A549 (cell line): ENCODE measurements around the gene CCDC63. TPM values are rescaled to one million over a fixed set of nuclear protein-coding genes. Genes with fewer than 3 reads are reported as not detected.

ENCODE experiments used
- ATAC-seq, 2 experiments: fragments of 200-7000 bp in 1 of 2; fragments of >200 bp in 1 of 2; cut with Nextera tagmentation in 1 of 2; cut with Tn5 transposase in 1 of 2; 3 replicates each; pipeline versions ENCODE4 v1.8.0 to v1.9.1; 2018 to 2020; ENCODE audit warnings: mild to moderate bottlenecking in 1 of 2, moderate library complexity in 1 of 2
- CTCF ChIA-PET: fragments of 300-600 bp; sonication (Branson Sonifier 250); formaldehyde crosslinking; extraction: SDS; loops from one replicate; lab custom pipeline; 2021; ENCODE audit warnings: antibody characterized with exemption, inconsistent platforms; lab: Yijun Ruan, JAX
- POLR2A ChIA-PET: fragments of 350-600 bp; formaldehyde crosslinking; extraction: SDS; loops from one replicate; lab custom pipeline; 2021; ENCODE audit warnings: antibody characterized with exemption, inconsistent platforms; lab: Yijun Ruan, JAX
- DNase-seq, 2 experiments: peaks; one replicate each; pipeline versions ENCODE4 v3.0.0 to v3.0.0-alpha.2; 2011 to 2016; ENCODE audit warnings: low read depth in 1 of 2, low spot score in 1 of 2
- FAIRE-seq: peaks from 2 replicates; lab custom pipeline; 2011; peaks lifted over from hg19 to GRCh38; lab: Jason Lieb, UNC
- H3K27ac ChIP-seq, 2 experiments: fragments of >200 bp; sonication (Bioruptor Twin); formaldehyde crosslinking; 3 replicates each; pipeline ENCODE4 v1.5.1; 2016 to 2017
- H3K4me1 ChIP-seq: fragments of >200 bp; sonication (Bioruptor Twin); formaldehyde crosslinking; 3 replicates; pipeline ENCODE4 v1.6.1; 2016
- H3K4me2 ChIP-seq: fragments of >200 bp; sonication (Bioruptor Twin); formaldehyde crosslinking; 3 replicates; pipeline ENCODE4 v1.6.1; 2016
- H3K4me3 ChIP-seq: fragments of >200 bp; sonication (Bioruptor Twin); formaldehyde crosslinking; 3 replicates; pipeline ENCODE4 v1.5.1; 2016
- H3K9me3 ChIP-seq: fragments of >200 bp; sonication (Bioruptor Twin); formaldehyde crosslinking; 3 replicates; pipeline ENCODE4 v1.6.1; 2016
- BHLHE40 ChIP-seq: IDR thresholded peaks from 2 replicates; pipeline ENCODE4 v1.6.1; 2012; ENCODE audit warnings: low read depth, low read length, inconsistent platforms
- CBX2 ChIP-seq: fragments of 200-600 bp; sonication (generic); IDR thresholded peaks from 2 replicates; pipeline ENCODE4 v1.6.1; 2016; ENCODE audit warnings: low read depth, mild to moderate bottlenecking, borderline replicate concordance
- CHD2 ChIP-seq: fragments of 150-350 bp; IDR thresholded peaks from 2 replicates; pipeline ENCODE4 v1.6.1; 2014; ENCODE audit warnings: low read length; ENCODE audit not compliant: partially characterized antibody
- EHF ChIP-seq: fragments of 250-450 bp; sonication (Bioruptor Pico); IDR thresholded peaks from 2 replicates; pipeline ENCODE4 v1.5.0; 2020; ENCODE audit warnings: mild to moderate bottlenecking
- EHMT2 ChIP-seq: fragments of 200-600 bp; sonication (generic); IDR thresholded peaks from 2 replicates; pipeline ENCODE4 v1.6.1; 2016; ENCODE audit warnings: antibody characterized with exemption, low read depth, mild to moderate bottlenecking, moderate library complexity
- ELK1 ChIP-seq: fragments of 150-350 bp; IDR thresholded peaks from 2 replicates; pipeline ENCODE4 v1.6.1; 2014; ENCODE audit warnings: low read depth, mild to moderate bottlenecking, low read length
- EP300 ChIP-seq, 2 experiments: fragments of >200 bp; sonication (Bioruptor Twin); formaldehyde crosslinking; IDR thresholded peaks; 2 replicates in 1 of 2; 3 replicates in 1 of 2; pipeline ENCODE4 v1.6.1; 2016 to 2017
- ESRRA ChIP-seq: fragments of 150-350 bp; IDR thresholded peaks from 2 replicates; pipeline ENCODE4 v1.6.1; 2014; ENCODE audit warnings: mild to moderate bottlenecking, low read length, borderline replicate concordance
- FOSB ChIP-seq: fragments of 250-450 bp; sonication (Bioruptor Pico); IDR thresholded peaks from 2 replicates; pipeline ENCODE4 v1.5.0; 2020; ENCODE audit warnings: mild to moderate bottlenecking, moderate library complexity
- FOXS1 ChIP-seq: fragments of 250-450 bp; sonication (Bioruptor Pico); IDR thresholded peaks from 2 replicates; pipeline ENCODE4 v1.5.0; 2020; ENCODE audit warnings: mild to moderate bottlenecking, moderate library complexity
- HDAC2 ChIP-seq: fragments of 200-600 bp; sonication (generic); IDR thresholded peaks from 2 replicates; pipeline ENCODE4 v1.6.1; 2016
- HEYL ChIP-seq: fragments of 250-450 bp; sonication (Bioruptor Pico); IDR thresholded peaks from 2 replicates; pipeline ENCODE4 v1.8.0; 2021; ENCODE audit warnings: mild to moderate bottlenecking, moderate library complexity
- HOXA7 ChIP-seq: fragments of 250-450 bp; sonication (Bioruptor Pico); IDR thresholded peaks from 2 replicates; pipeline ENCODE4 v1.5.0; 2020; ENCODE audit warnings: mild to moderate bottlenecking, moderate library complexity
- HOXB5 ChIP-seq: fragments of 250-450 bp; sonication (Bioruptor Pico); IDR thresholded peaks from 2 replicates; pipeline ENCODE4 v1.5.0; 2020; ENCODE audit warnings: mild to moderate bottlenecking, moderate library complexity
- JUN ChIP-seq, 2 experiments: fragments of >200 bp; sonication (Bioruptor Twin); formaldehyde crosslinking; IDR thresholded peaks; 2 replicates in 1 of 2; 3 replicates in 1 of 2; pipeline ENCODE4 v1.6.1; 2016 to 2017
- MAX ChIP-seq: IDR thresholded peaks from 2 replicates; pipeline ENCODE4 v1.6.1; 2012
- NPAS2 ChIP-seq: fragments of 250-450 bp; sonication (Bioruptor Pico); IDR thresholded peaks from 2 replicates; pipeline ENCODE4 v1.8.0; 2022; ENCODE audit warnings: mild to moderate bottlenecking, moderate library complexity, borderline replicate concordance
- PBX3 ChIP-seq: IDR thresholded peaks from 2 replicates; pipeline ENCODE4 v1.6.1; 2012
- POLR2A ChIP-seq: IDR thresholded peaks from 2 replicates; pipeline ENCODE4 v1.6.1; 2012; ENCODE audit warnings: mild to moderate bottlenecking, low read length
- POLR2AphosphoS2 ChIP-seq: conservative IDR thresholded peaks from 2 replicates; pipeline ENCODE4 v1.6.1; 2012; ENCODE audit warnings: low read length, improper control_type of control experiment, inconsistent platforms
- RAD21 ChIP-seq, 2 experiments: fragments of >200 bp in 1 of 2; sonication (Bioruptor Twin) in 1 of 2; formaldehyde crosslinking in 1 of 2; IDR thresholded peaks in 1 of 2; conservative IDR thresholded peaks in 1 of 2; 2 replicates in 1 of 2; 3 replicates in 1 of 2; pipeline ENCODE4 v1.6.1; 2012 to 2018; ENCODE audit warnings: inconsistent platforms in 1 of 2
- RCOR1 ChIP-seq: fragments of 150-350 bp; IDR thresholded peaks from 2 replicates; pipeline ENCODE4 v1.6.1; 2014; ENCODE audit warnings: antibody characterized with exemption, low read length, low read depth
- REST ChIP-seq: fragments of 200-600 bp; sonication (generic); IDR thresholded peaks from 2 replicates; pipeline ENCODE4 v1.6.1; 2016; ENCODE audit warnings: antibody characterized with exemption, mild to moderate bottlenecking, moderate library complexity
- RNF2 ChIP-seq: fragments of 200-600 bp; sonication (generic); IDR thresholded peaks from 2 replicates; pipeline ENCODE4 v1.6.1; 2016; ENCODE audit warnings: low read depth, mild to moderate bottlenecking, antibody characterized with exemption, moderate library complexity, borderline replicate concordance
- SREBF2 ChIP-seq: fragments of 450-650 bp; IDR thresholded peaks from 2 replicates; pipeline ENCODE4 v1.6.1; 2014; ENCODE audit warnings: mild to moderate bottlenecking, moderate library complexity
- ZFP36 ChIP-seq: fragments of 450-650 bp; IDR thresholded peaks from 2 replicates; pipeline ENCODE4 v1.6.1; 2014; ENCODE audit warnings: borderline replicate concordance; ENCODE audit not compliant: partially characterized antibody
- WGBS: methylation state at CpG from one replicate; pipeline ENCODE4 v1.1.6; 2017; ENCODE audit errors: missing lambda C conversion rate; 5-methylcytosine and 5-hydroxymethylcytosine counted together
- polyA plus RNA-seq, 4 experiments: library from polyadenylated mRNA; depleted of rRNA in 3 of 4; stranded (reverse); fragments of >200 nt; fragmentation: RNase III in 1 of 4; extraction: RNeasy Plus Mini Kit Qiagen cat#74134 plus additional on column Dnase treatment in 1 of 4; gene quantifications; 2 replicates in 3 of 4; 3 replicates in 1 of 4; pipeline ENCODE4 v1.2.3, GENCODE V29; 2011 to 2017

CCDC63 gene
- polyA plus RNA-seq, 2 of the 4 experiments (the other 2 are of a cell fraction): 0.04 TPM; not detected in 1

GRCh38 chr12:110885152-110885840, 38.5 kb downstream of the CCDC63 start:
- ChIA-PET POLR2A (no interaction called here), CTCF (interaction anchor here (1.1 to 5.1 kb wide), 4 partner anchors 9 to 435 kb away, joined by 3 to 34 read pairs (median 4); partner anchors contain the start of gene ARPC3)
- WGBS: 75% methylated on average over 6 of the region's 6 CpGs

GRCh38 chr12:110888256-110888991, 41.6 kb downstream of the CCDC63 start:
- 33% methylated on average over 5 of the region's 5 CpGs for WGBS
- Histone ChIP-seq H3K9me3 (no peaks in the 10 kb centered on the region), H3K27ac (no peak overlapping the region), H3K4me3 (no peak overlapping the region; the same call in 2 of the 3 replicates), H3K4me1 (peaks cover 9% of the 10 kb centered on the region; the same call in 2 of the 3 replicates), H3K4me2 (peak overlapping the region; percentile 59)
- CTCF ChIA-PET: interaction anchor here (0.6 to 2.6 kb wide), 57 partner anchors 9 to 521 kb away, joined by 3 to 15 read pairs (median 4); partner anchors contain the start of genes ARPC3, CCDC63, FAM216A and TCTN1
- no peak for DNase-seq
- ATAC-seq: no peak
- TF ChIP-seq RCOR1 (no peak), MAX (no peak), RAD21 (conservative IDR thresholded peaks at IDR 0.05 in 1 of 2, IDR thresholded peaks at IDR 0.05 in 1 of 2) (peak in 1 of 2 experiments; percentile 5; a peak in 1 of 5 replicates), HOXA7 (no peak), SREBF2 (no peak), REST (no peak)
- POLR2A ChIA-PET: no interaction called here
- FAIRE-seq: no peak

More at GRCh38 chr12:110885152-110885840, 38.5 kb downstream of the CCDC63 start:
- no peak overlapping the region for H3K27ac ChIP-seq
- DNase-seq (no peak), ATAC-seq (no peak), FAIRE-seq (no peak)
- H3K4me2 ChIP-seq: no peak overlapping the region
- no peak for TF ChIP-seq HOXB5 (CRISPR knock-in tag)
- TF ChIP-seq EHMT2: no peak
- no peak for TF ChIP-seq EP300 (IDR thresholded peaks at IDR 0.05)
- TF ChIP-seq RNF2: no peak
- TF ChIP-seq ESRRA: no peak
- H3K9me3 ChIP-seq: no peaks in the 10 kb centered on the region
- H3K4me3 ChIP-seq: no peak overlapping the region
- no peaks in the 10 kb centered on the region for H3K4me1 ChIP-seq

GRCh38 chr12:110889361-110889760, 42.6 kb downstream of the CCDC63 start:
- no peak for ATAC-seq
- H3K4me2 ChIP-seq: no peak overlapping the region
- WGBS: 59% methylated on average over 12 of the region's 12 CpGs
- no peak overlapping the region for H3K4me3 ChIP-seq
- POLR2A ChIA-PET: no interaction called here
- H3K4me1 ChIP-seq: peaks cover 9% of the 10 kb centered on the region; the same call in 2 of the 3 replicates
- no peak for DNase-seq
- no peak for FAIRE-seq
- H3K9me3 ChIP-seq: no peaks in the 10 kb centered on the region
- H3K27ac ChIP-seq: no peak overlapping the region
- CTCF ChIA-PET: interaction anchor here (0.8 to 2.6 kb wide), 2 partner anchors 10 to 27 kb away, joined by 3 to 15 read pairs; no protein-coding TSS in a partner anchor
- TF ChIP-seq POLR2A (no peak), BHLHE40 (no peak), POLR2AphosphoS2 (no peak), NPAS2 (CRISPR knock-in tag) (no peak), ESRRA (no peak), EHF (CRISPR knock-in tag) (no peak), HEYL (no peak), CBX2 (no peak), ZFP36 (no peak), JUN (IDR thresholded peaks at IDR 0.05) (no peak), PBX3 (no peak), ELK1 (no peak), FOSB (CRISPR knock-in tag) (no peak), CHD2 (no peak), HDAC2 (no peak), FOXS1 (CRISPR knock-in tag) (no peak)
